Kidney (tissue), 14 donors: ENCODE results near the gene BRINP3. TPM values are rescaled to one million over a fixed set of nuclear protein-coding genes. Genes with fewer than 3 reads are reported as not detected.

Experiments
- DNase-seq, 5 donors: peaks; one replicate each; pipeline ENCODE4 v3.0.0-alpha.2; 2013 to 2020
- FAIRE-seq: peaks from 2 replicates; lab custom pipeline; 2012; peaks lifted over from hg19 to GRCh38; lab: Jason Lieb, UNC
- H3K27ac ChIP-seq, 2 donors: one replicate each; pipeline ENCODE4 v1.7.0; 2013; ENCODE audit warnings: low read depth in 2 of 2, low read length in 2 of 2, inconsistent platforms in 1 of 2
- H3K27me3 ChIP-seq: one replicate; pipeline ENCODE4 v1.7.1; 2013; ENCODE audit warnings: low read length, inconsistent platforms; ENCODE audit not compliant: control insufficient read depth, insufficient read depth
- H3K36me3 ChIP-seq, 3 donors: one replicate each; pipeline versions ENCODE4 v1.7.0 to v1.7.1; 2013; ENCODE audit warnings: low read length in 3 of 3, control low read depth in 1 of 3, inconsistent platforms in 1 of 3; ENCODE audit not compliant: insufficient read depth in 3 of 3, control insufficient read depth in 2 of 3
- H3K4me1 ChIP-seq, 3 donors: one replicate each; pipeline versions ENCODE4 v1.7.0 to v1.7.1; 2013; ENCODE audit warnings: low read length in 3 of 3, inconsistent platforms in 1 of 3, low read depth in 1 of 3; ENCODE audit not compliant: control insufficient read depth in 2 of 3, insufficient read depth in 2 of 3
- H3K4me3 ChIP-seq, 3 donors: one replicate each; pipeline versions ENCODE4 v1.7.0 to v1.8.1; 2013; ENCODE audit warnings: low read length in 3 of 3, control low read depth in 1 of 3, inconsistent platforms in 1 of 3
- H3K9ac ChIP-seq, 3 donors: one replicate each; pipeline versions ENCODE4 v1.7.0 to v1.7.1; 2013; ENCODE audit warnings: low read length in 3 of 3, control low read depth in 1 of 3, inconsistent platforms in 1 of 3
- H3K9me3 ChIP-seq, 3 donors: one replicate each; pipeline versions ENCODE4 v1.7.0 to v1.7.1; 2013; ENCODE audit warnings: low read length in 3 of 3, control low read depth in 1 of 3, inconsistent platforms in 1 of 3; ENCODE audit not compliant: control insufficient read depth in 2 of 3, insufficient read depth in 1 of 3
- CTCF ChIP-seq: IDR thresholded peaks from 3 replicates; pipeline ENCODE4 v1.5.1; 2012; ENCODE audit warnings: mild to moderate bottlenecking, moderate library complexity, borderline replicate concordance; ENCODE audit not compliant: insufficient read depth; ENCODE audit errors: extremely low read depth
- intact Hi-C: fragments of 100-400 bp; cut with DNase I; formaldehyde crosslinking; loops from one replicate; pipeline ENCODE4 v1.11.1; 2022
- polyA plus RNA-seq: library from polyadenylated mRNA; stranded (reverse); fragments of 350-450 nt; fragmentation: Illumina TruSeq; extraction: RNeasy Lipid Tissue Mini Kit (QIAGEN cat#74804); gene quantifications from one replicate; pipeline ENCODE4 v1.2.3, GENCODE V29; 2014; ENCODE audit warnings: low read depth, low replicate concordance; ENCODE audit not compliant: insufficient read depth
- total RNA-seq: library from RNA; stranded (reverse); fragmentation: NEBNext Ultra II Directional; extraction: Animal tissue kit (Norgen Biotek cat#: 25700); gene quantifications from one replicate; pipeline ENCODE4 v1.2.1, GENCODE V29; 2021
- donor health status: control.
- donor health status: control.
- donor health status: control.
- donor health status: control.
- donor health status: control.
- donor health status: DM: yes; HTN: yes; CAD: no.
- donor health status: Normal renal cell carcinoma (clear cell type).

The BRINP3 gene
- total and polyA plus RNA-seq, 2 donors from 2014 or later: 1.4 to 1.8 TPM

- Histone ChIP-seq H3K27me3 (no peaks in the 10 kb centered on the region), H3K36me3 (no peaks in the 10 kb centered on the region), H3K27ac (no peak overlapping the region), H3K4me1 (no peaks in the 10 kb centered on the region), H3K9ac (no peak overlapping the region), H3K4me3 (no peak overlapping the region), H3K9me3 (no peaks in the 10 kb centered on the region)
- intact Hi-C loops: no loop called here
- TF ChIP-seq CTCF: no peak
- FAIRE-seq (no peak), DNase-seq (no peak)
Observed at GRCh38 chr1:190497565-190497964, 19.9 kb upstream of the BRINP3 start.

GRCh38 chr1:190494451-190494850 is 16.8 kb upstream of the BRINP3 start:
- Histone ChIP-seq H3K4me1 (no peaks in the 10 kb centered on the region), H3K9me3 (no peaks in the 10 kb centered on the region), H3K9ac (no peak overlapping the region), H3K36me3 (no peaks in the 10 kb centered on the region), H3K27ac (no peak overlapping the region), H3K27me3 (no peaks in the 10 kb centered on the region), H3K4me3 (no peak overlapping the region)
- intact Hi-C loops: no loop called here
- FAIRE-seq: no peak
- no peak for TF ChIP-seq CTCF
- no peak for DNase-seq

GRCh38 chr1:190491404-190491803 is 13.7 kb upstream of the BRINP3 start:
- H3K27ac ChIP-seq: no peak overlapping the region
- DNase-seq: no peak
- intact Hi-C loops: no loop called here
- no peaks in the 10 kb centered on the region for H3K9me3 ChIP-seq
- H3K27me3 ChIP-seq: no peaks in the 10 kb centered on the region
- no peak overlapping the region for H3K9ac ChIP-seq
- H3K36me3 ChIP-seq: no peaks in the 10 kb centered on the region
- no peak overlapping the region for H3K4me3 ChIP-seq
- no peak for TF ChIP-seq CTCF
- FAIRE-seq: no peak
- no peaks in the 10 kb centered on the region for H3K4me1 ChIP-seq

- intact Hi-C loops: no loop called here
- H3K4me3 ChIP-seq: no peak overlapping the region
- no peaks in the 10 kb centered on the region for H3K36me3 ChIP-seq
- no peak overlapping the region for H3K9ac ChIP-seq
- H3K27ac ChIP-seq: no peak overlapping the region
- H3K4me1 ChIP-seq: no peaks in the 10 kb centered on the region
- H3K27me3 ChIP-seq: no peaks in the 10 kb centered on the region
- no peak for TF ChIP-seq CTCF
- no peaks in the 10 kb centered on the region for H3K9me3 ChIP-seq
- FAIRE-seq (no peak), DNase-seq (no peak)
Observed at GRCh38 chr1:190484045-190484444, 6.4 kb upstream of the BRINP3 start.
